Tongue (tissue), 2 donors: ENCODE measurements around the gene BTBD6. TPM values are rescaled to one million over a fixed set of nuclear protein-coding genes. Genes with fewer than 3 reads are reported as not detected.

Experiments
- DNase-seq: peaks from one replicate; pipeline ENCODE4 v3.0.0-alpha.2; 2015
- total RNA-seq: library from RNA; depleted of rRNA; stranded (reverse); fragments of >200 nt; gene quantifications from one replicate; pipeline ENCODE4 v1.2.3, GENCODE V29; 2014

The BTBD6 gene
- total RNA-seq, 1 donor from 2014 or later = 65.8 TPM

GRCh38 chr14:105211086-105211757 is 37.1 kb upstream of the BTBD6 start:
- DNase-seq = no peak

GRCh38 chr14:105211758-105212089 is 36.6 kb upstream of the BTBD6 start:
- no peak for DNase-seq

- peak; percentile 77 for DNase-seq
Measured at GRCh38 chr14:105212541-105213300, 35.6 kb upstream of the BTBD6 start.

DNA sequence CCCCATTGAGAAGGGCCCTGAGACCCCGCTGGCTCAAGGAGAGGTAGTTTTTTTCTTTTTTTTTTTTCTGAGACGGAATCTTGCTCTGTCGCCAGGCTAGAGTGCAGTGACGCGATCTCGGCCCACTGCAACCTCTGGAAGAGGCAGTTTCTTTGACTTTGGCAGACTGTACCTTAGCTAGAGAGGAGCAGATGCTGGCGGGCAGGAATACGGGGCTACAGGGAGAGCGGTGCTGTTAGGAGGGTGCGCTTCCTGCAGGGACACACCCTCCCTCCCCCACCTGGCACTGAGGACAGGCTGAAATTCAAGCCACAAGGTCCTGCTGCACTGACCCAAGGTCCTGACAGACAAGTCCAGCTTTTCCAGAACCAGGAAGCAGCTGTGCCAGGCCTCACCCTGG is 35.0 kb upstream of the BTBD6 start:
- DNase-seq = peak; percentile 11

GRCh38 chr14:105214324-105214915 is 33.9 kb upstream of the BTBD6 start:
- peak; percentile 22 for DNase-seq

DNA sequence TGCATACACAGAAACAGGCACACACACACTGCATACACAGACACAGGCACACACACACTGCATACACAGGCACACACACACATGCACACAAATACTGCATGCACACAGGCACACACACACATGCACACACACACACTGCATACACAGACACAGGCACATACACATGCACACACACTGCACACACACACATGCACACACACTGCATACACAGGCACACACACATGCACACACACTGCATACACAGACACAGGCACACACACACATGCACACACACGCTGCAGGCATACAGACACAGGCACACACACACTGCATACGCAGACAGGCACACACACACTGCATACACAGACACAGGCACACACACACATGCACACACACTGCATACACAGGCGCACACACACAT is 32.7 kb upstream of the BTBD6 start:
- no peak for DNase-seq

GRCh38 chr14:105216490-105217247 is 31.7 kb upstream of the BTBD6 start:
- no peak for DNase-seq

DNA sequence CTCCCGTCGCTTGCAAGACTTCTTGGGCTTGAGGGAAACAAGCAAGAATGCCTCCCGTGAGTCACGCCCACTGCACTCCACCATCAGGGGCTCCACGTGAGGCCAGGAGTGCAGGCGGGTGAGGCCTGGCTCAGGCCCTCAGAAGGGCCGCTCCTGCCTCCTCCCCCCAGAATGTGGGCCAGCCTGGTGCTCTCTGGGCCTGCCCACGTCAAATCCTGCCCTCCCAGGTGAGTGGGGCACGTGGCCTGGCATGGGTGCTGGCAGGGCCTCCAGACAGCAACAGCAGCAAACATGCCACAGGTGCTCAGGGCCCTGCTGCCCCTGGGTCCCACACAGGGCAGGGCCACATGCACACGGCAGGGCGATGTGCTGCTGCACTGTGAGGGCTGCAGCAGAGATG is 30.6 kb upstream of the BTBD6 start:
- no peak for DNase-seq

DNA sequence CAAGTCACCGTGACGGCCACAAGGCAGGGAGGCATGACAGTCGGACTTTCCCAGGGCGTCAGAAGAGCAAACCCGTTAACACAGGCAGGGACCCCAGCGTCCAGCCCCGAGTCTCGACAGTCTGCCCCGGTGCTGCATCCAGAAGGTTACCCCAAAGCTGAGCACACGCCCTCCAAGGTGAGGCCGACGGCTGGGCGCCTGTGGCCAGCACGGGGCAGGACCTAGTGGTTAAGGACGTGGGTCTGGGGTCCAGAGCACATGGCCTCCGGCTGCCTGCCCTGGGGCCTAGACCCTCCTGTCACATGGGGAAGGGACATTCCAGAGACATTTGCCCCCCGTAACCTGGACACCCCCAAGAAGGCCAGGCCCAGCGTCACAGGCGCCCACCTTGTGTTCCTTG is 29.7 kb upstream of the BTBD6 start:
- no peak for DNase-seq

- no peak for DNase-seq
Measured at GRCh38 chr14:105219043-105219612, 29.2 kb upstream of the BTBD6 start.

- DNase-seq = no peak
Measured at GRCh38 chr14:105219753-105220152, 28.6 kb upstream of the BTBD6 start.

- no peak for DNase-seq
Measured at GRCh38 chr14:105220699-105221597, 27.4 kb upstream of the BTBD6 start.

DNA sequence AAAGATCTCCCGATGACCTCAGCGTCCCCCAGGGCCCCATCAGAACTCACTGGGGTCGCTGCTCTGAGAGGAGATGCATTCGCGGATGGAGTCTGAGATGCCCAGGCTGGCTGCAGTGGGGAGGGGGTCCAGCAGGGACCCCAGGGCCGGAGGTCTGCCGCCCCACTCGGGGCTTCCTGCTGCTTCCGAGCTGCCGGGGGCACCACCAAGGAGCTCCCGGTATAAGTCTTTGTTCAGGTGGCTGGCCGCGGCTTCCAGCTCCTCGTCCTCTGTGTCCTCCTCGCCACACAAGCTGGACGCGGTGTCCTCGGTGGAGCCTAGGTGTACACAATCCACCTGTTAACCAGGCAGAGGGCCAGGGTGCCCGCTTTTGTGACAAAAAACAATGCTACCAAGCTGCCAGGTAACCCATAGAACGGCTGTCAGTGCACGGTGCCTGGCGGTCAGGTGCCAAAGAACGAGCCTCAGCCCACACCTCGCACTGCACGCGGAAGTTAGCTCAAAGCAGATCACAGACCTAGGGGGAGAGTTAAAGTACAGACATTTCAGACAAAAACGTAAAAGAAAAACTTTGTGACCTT is 26.6 kb upstream of the BTBD6 start:
- no peak for DNase-seq

DNA sequence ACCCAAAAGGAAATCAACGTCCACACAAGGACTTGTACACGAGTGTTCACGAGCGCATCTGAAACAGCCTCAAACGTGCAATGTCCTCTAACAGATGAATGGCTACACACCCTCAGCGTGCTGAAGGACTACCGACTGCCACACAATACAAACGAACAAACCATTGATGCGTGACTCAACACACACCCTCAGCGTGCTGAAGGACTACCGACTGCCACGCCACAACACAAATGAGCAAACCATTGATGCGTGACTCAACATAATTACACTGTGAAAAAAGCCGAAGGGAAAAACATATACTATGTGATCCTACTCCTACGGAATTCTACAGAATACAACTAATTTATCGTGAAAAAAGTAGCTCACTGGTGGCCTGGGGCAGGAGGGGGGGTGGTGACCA is 25.1 kb upstream of the BTBD6 start:
- DNase-seq = no peak

GRCh38 chr14:105223770-105224544 is 24.4 kb upstream of the BTBD6 start:
- DNase-seq = no peak

DNA sequence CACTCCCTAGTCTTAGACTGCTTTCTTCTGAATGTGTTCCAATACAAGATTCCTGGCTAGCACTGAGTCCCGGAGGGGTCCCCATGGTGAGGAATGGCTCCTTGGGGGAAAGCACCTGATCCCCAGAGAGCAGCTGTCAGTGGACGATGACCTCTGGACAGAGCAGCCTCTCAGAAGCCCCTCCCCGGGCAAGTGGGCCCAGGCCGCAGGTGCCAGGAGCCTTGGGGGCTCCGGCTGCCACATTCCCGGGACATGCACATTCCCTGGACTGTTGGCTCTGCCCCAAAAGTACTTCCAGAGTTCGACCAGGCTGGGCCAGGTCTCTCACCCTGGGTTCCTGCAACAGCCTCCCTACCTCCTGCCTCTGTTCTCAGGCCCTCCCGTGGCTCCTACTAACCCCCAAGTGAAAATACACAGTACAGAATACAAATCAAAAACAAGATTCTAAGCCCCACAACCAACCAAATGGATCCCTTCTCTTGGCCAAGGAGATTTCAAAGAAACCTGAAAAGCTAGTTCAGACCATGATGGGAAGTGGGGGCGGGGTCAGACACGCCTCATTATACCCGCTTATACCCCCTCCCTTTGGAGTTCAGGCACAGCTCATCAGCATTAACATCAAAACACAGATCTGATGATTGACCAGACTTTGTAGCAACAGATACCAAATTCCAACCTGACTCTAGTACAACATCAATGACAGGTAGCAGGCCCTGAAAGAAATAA is 23.3 kb upstream of the BTBD6 start:
- peak; percentile 21 for DNase-seq

DNA sequence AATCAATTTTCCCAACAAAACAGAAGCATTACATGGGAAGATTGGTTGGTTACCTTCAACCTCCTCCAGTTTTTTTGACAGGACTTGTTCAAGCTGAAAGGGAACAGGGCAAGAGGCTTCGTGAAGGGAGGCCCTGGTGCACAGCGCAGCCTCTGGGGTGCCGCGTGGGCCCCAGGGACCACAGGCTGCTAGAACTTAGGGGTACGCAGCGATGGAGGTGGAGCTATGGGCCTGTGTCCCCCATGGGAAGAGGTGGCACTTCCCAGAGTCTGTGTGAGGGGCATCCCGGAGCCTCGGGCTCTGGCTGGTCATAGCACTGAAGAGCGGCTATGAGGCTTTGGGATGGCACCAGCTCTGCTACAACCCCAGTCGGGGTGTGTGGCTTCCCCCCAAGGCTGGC is 22.1 kb upstream of the BTBD6 start:
- DNase-seq = no peak

DNA sequence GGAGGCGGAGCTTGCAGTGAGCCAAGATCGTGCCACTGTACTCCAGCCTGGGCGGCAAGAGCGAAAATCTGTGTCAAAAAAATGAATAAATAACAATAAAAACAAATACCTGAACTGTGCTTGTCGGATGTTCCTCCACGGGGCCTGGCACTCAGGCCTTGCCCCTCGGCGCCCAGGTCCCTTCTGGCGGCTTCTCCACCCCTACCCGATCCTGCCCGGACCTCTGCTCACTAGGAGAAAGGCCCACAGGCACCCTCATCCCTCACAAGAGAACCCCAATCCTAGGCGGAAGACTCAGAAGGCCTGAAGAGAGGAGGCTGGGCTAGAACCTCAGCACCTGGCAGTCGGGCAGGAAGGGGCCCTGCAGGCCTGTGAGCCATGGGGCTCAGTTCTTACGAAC is 21.0 kb upstream of the BTBD6 start:
- no peak for DNase-seq

- no peak for DNase-seq
Measured at GRCh38 chr14:105228562-105228961, 19.8 kb upstream of the BTBD6 start.
